ENCODE measurements around the gene GPC6.

The GPC6 gene

DNA sequence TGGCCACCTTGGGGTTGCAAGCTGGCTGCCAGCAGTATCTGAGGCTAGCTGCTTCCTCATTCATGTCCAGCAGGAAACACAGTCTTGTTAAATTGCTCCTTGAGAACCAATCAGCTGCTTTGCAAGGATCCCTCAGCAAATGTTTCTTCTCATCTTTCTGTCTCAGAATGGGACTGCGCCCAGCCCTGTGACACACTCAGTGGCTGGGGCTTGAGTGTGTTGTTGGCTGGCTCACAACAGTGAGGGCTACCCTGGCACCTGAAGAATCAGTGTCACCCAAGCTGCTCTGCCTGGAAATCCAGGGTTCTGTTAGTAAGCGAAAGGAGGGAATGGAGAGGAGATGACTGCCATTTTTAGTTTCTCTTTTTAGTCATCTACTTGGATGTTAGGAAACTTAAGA lies 935.7 kb downstream of the GPC6 start:
- no peak overlapping the region for H3K4me3 ChIP-seq (replicated peaks; ENCODE audit: low read depth, low read length)
- TF ChIP-seq, protein P1, sequence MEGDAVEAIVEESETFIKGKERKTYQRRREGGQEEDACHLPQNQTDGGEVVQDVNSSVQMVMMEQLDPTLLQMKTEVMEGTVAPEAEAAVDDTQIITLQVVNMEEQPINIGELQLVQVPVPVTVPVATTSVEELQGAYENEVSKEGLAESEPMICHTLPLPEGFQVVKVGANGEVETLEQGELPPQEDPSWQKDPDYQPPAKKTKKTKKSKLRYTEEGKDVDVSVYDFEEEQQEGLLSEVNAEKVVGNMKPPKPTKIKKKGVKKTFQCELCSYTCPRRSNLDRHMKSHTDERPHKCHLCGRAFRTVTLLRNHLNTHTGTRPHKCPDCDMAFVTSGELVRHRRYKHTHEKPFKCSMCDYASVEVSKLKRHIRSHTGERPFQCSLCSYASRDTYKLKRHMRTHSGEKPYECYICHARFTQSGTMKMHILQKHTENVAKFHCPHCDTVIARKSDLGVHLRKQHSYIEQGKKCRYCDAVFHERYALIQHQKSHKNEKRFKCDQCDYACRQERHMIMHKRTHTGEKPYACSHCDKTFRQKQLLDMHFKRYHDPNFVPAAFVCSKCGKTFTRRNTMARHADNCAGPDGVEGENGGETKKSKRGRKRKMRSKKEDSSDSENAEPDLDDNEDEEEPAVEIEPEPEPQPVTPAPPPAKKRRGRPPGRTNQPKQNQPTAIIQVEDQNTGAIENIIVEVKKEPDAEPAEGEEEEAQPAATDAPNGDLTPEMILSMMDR (IDR thresholded peaks at IDR 0.05; ENCODE audit: low read depth, low read length, missing control alignments) = no peak
- DNase-seq (ENCODE audit: extremely low read depth, low read depth) = no peak

DNA sequence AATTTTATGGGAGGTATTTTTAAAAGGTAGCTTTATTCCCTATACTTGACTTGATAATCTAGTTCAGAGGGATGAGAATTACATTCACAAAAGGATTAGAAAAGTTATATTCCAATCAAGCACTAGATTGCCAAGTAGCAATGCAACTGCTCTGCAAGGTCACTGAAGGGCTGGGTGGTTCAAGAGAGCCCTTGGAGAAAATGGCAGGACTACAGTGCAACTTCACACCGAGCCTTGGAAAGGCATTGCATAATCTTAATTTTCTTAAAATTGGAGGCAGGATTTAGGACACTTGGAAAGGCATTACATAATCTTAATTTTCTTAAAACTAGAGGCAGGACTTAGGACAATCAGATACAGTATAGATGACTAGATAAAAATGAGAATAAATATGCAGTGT lies 936.9 kb downstream of the GPC6 start:
- no peak for DNase-seq (ENCODE audit: extremely low read depth, low read depth)
- TF ChIP-seq, protein P1 (IDR thresholded peaks at IDR 0.05; ENCODE audit: low read depth, low read length, missing control alignments) = no peak
- H3K4me3 ChIP-seq (replicated peaks; ENCODE audit: low read depth, low read length) = no peak overlapping the region

DNA sequence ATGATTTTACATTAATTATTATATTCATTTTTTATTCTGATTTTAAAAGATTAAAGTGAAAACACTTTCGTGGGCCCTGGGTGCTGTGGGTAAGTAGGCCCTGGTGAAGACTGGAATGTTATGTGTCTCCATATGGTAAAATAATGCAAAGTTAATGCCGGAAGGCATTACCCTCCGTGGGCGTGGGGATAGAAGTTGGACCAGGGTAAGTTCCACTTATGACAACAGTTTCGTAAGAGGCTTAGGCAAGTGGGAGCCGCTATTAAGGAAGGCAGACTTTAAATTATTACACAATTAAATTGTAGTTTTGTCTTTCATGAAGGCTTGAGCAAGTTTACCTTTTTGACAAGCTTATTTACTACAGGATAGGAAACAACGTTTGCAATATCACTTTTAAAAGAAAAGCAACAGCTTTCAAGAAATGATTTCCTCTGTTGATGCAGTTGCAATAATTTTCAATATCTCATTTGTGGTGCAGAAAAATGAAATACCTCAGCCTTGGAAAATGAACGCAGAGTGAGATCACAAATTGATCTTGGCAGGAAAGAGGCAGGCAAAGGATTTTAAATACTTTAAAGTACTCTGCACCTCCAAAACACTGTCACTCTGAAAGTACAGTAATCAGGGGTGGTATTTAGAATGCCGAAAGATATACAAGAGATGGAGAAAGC lies 942.3 kb downstream of the GPC6 start:
- no peak overlapping the region for H3K4me3 ChIP-seq (replicated peaks; ENCODE audit: low read depth, low read length)
- TF ChIP-seq, protein P1 (IDR thresholded peaks at IDR 0.05; ENCODE audit: low read depth, low read length, missing control alignments) = no peak
- no peak for DNase-seq (ENCODE audit: extremely low read depth, low read depth)

DNA sequence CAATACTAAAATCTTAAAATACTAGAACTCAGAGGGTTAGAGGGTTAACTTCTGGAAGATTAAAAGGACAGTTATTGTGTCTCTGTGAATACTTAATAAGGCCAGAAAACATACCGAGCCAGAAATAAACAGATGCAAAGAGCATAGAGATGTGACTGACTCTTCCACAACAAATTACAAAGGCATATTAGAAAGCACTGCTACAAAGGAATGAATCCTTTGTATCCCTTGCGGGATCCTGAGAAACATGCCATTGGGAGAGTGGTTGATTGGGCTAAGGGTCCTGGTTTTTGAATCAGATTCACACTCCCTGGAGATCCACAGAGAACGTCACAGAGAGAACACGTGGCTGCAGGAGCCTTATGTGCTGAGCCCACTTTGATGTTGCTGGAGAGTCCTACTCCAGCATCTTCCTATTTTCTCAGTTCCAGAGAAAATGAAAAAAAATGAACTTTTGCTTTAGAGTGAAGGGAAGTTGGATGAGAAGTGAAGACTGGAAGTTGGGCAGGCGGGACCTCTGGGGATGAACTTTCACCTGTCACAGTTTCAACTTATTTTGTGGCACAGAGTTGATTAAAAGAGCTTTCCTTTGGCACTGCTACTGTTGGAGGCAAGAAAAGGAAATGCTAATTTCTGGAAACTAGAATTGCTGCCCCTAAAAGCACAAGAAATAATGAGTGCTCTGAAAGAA lies 943.0 kb downstream of the GPC6 start:
- DNase-seq (ENCODE audit: extremely low read depth, low read depth) = no peak
- TF ChIP-seq, protein P1 (IDR thresholded peaks at IDR 0.05; ENCODE audit: low read depth, low read length, missing control alignments) = no peak
- H3K4me3 ChIP-seq (replicated peaks; ENCODE audit: low read depth, low read length) = no peak overlapping the region

DNA sequence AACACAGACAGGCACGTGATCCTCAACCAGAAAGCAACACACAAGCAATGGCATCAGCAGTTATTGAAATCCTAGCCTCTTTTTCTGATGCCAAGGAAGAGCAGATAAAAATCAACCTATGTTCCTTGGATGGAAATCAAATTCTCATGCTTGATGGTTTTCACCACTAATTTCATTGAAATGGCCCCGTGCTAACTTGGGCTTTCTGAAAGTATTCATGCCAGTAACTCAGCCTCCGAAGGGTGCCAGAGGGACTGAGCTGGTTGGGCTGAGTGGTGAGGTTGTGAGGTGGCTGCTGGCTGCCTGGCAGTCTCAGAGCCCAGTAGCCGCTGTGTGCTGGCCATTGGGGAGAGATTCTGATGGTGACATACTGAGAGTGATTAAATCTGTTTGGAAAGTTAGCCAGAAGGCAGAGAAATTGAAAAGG lies 943.6 kb downstream of the GPC6 start:
- TF ChIP-seq, protein P1 (IDR thresholded peaks at IDR 0.05; ENCODE audit: low read depth, low read length, missing control alignments) = no peak
- no peak overlapping the region for H3K4me3 ChIP-seq (replicated peaks; ENCODE audit: low read depth, low read length)
- DNase-seq (ENCODE audit: extremely low read depth, low read depth) = no peak

DNA sequence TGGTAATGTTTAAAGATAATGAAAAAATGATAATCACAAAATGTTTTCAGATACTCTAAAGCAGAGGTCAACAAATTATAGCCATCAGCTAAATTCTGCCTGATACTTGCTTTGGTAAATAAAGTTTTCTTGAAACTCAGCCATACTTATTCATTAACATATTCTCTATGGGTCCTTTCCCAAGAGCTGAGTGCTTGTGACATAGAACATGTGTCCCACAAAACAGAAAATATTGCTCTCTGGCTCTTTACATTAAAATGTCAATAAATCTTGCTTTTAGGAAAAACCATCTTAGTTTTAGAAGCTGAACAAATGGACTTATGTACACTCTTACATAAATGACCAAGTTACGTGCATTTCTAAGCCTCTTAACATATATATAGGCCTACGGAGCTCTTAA lies 945.8 kb downstream of the GPC6 start:
- no peak for DNase-seq (ENCODE audit: extremely low read depth, low read depth)
- no peak overlapping the region for H3K4me3 ChIP-seq (replicated peaks; ENCODE audit: low read depth, low read length)
- TF ChIP-seq, protein P1 (IDR thresholded peaks at IDR 0.05; ENCODE audit: low read depth, low read length, missing control alignments) = no peak
